Fibroblast of lung (primary cell): Measurements from ENCODE around the gene SHC4. TPM values are rescaled to one million over a fixed set of nuclear protein-coding genes. Genes with fewer than 3 reads are reported as not detected.

Source experiments
- DNase-seq, 2 donors: peaks; one replicate each; pipeline versions ENCODE4 v3.0.0 to v3.0.0-alpha.2; 2010; ENCODE audit warnings: low read depth in 2 of 2
- H2AFZ ChIP-seq: 2 replicates; pipeline ENCODE4 v1.5.1; 2012; ENCODE audit warnings: low read length, control low read depth, inconsistent platforms
- H3K27ac ChIP-seq: 2 replicates; pipeline ENCODE4 v1.5.1; 2011; ENCODE audit warnings: low read length, control low read depth; ENCODE audit not compliant: insufficient read depth
- H3K27me3 ChIP-seq: 2 replicates; pipeline ENCODE4 v1.5.1; 2011; ENCODE audit warnings: mild to moderate bottlenecking, low read length; ENCODE audit not compliant: control insufficient read depth, insufficient read depth
- H3K36me3 ChIP-seq: 2 replicates; pipeline ENCODE4 v1.5.1; 2011; ENCODE audit warnings: low read length; ENCODE audit not compliant: control insufficient read depth, insufficient read depth
- H3K4me1 ChIP-seq: 2 replicates; pipeline ENCODE4 v1.5.1; 2011; ENCODE audit warnings: low read length; ENCODE audit not compliant: control insufficient read depth, insufficient read depth; ENCODE audit errors: extremely low read depth
- H3K4me2 ChIP-seq: 2 replicates; pipeline ENCODE4 v1.5.1; 2011; ENCODE audit warnings: low read length, control low read depth; ENCODE audit not compliant: insufficient read depth; ENCODE audit errors: extremely low read depth
- H3K4me3 ChIP-seq, 4 experiments: fragments of 200-600 bp in 1 of 4; sonication (generic) in 1 of 4; replicated peaks in 1 of 4; 2 replicates each; pipeline ENCODE4 v1.5.1; 2011 to 2016; ENCODE audit warnings: low read length in 4 of 4, low read depth in 3 of 4, mild to moderate bottlenecking in 3 of 4, control low read depth in 2 of 4, inconsistent platforms in 1 of 4, mixed read lengths in 1 of 4; ENCODE audit not compliant: insufficient read depth in 1 of 4; ENCODE audit errors: control extremely low read depth in 1 of 4
- H3K79me2 ChIP-seq: 2 replicates; pipeline ENCODE4 v1.5.1; 2012; ENCODE audit warnings: mild to moderate bottlenecking, low read length, inconsistent platforms; ENCODE audit not compliant: control insufficient read depth, insufficient read depth
- H3K9ac ChIP-seq: 2 replicates; pipeline ENCODE4 v1.5.1; 2011; ENCODE audit warnings: mild to moderate bottlenecking, low read length, control low read depth; ENCODE audit not compliant: insufficient read depth
- H3K9me3 ChIP-seq: 2 replicates; pipeline ENCODE4 v1.5.1; 2012; ENCODE audit warnings: low read depth, low read length; ENCODE audit not compliant: control insufficient read depth, insufficient read depth
- H4K20me1 ChIP-seq: 2 replicates; pipeline ENCODE4 v1.5.1; 2011; ENCODE audit warnings: low read length; ENCODE audit not compliant: control insufficient read depth, insufficient read depth; ENCODE audit errors: extremely low read depth
- EZH2 ChIP-seq: IDR thresholded peaks from 2 replicates; pipeline ENCODE4 v1.5.1; 2012; ENCODE audit warnings: low read length, control low read depth, mild to moderate bottlenecking; ENCODE audit errors: missing control alignments
- polyA plus RNA-seq, 2 donors: library from polyadenylated mRNA; depleted of rRNA in 1 of 2; stranded (reverse) in 1 of 2; unstranded in 1 of 2; fragments of >200 nt; gene quantifications; 2 replicates each; pipeline ENCODE4 v1.2.1, GENCODE V29; 2011 to 2012; ENCODE audit warnings: missing spikeins in 1 of 2
- total RNA-seq: library from RNA; depleted of rRNA; stranded (reverse); fragments of >200 nt; gene quantifications from 2 replicates; pipeline ENCODE4 v1.2.1, GENCODE V29; 2014
- TF ChIP-seq, protein P1 (sequence below), 2 donors: IDR thresholded peaks in 1 of 2; conservative IDR thresholded peaks in 1 of 2; 1 replicate in 1 of 2; 2 replicates in 1 of 2; pipeline ENCODE4 v1.5.1; 2011 to 2012; ENCODE audit warnings: low read length in 2 of 2, control low read depth in 1 of 2, inconsistent platforms in 1 of 2, low read depth in 1 of 2, mild to moderate bottlenecking in 1 of 2

SHC4 gene
- total and polyA plus RNA-seq, 2 donors (not counting 1 experiment from before 2014, with no cell fraction given), result 0.75 to 1.5 TPM

DNA sequence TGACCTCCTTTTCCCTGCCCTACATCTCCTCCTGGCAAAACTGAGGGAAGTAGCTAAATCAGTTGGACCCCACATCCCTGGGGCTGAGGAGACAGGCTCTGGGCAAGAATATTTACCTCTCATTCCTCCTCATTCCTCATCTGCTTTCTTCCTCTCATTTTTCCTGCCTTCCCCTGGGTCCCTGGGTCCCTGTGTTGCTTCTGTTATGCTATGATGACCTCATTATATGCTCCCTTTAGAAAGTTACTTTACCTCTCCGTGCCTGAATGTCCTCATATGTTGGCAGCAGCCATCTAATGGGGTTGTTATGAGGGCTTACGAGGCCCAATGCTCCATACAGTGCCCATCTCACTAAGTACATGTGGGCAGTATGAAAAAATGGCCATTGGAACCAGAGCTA lies 1.2 kb upstream of the SHC4 start:
- Histone ChIP-seq H3K9me3 (no peaks in the 10 kb centered on the region), H3K27ac (no peak overlapping the region), H3K4me2 (no peak overlapping the region), H3K36me3 (no peaks in the 10 kb centered on the region), H2AFZ (no peak overlapping the region), H3K4me3 (no peak overlapping the region), H4K20me1 (no peaks in the 10 kb centered on the region), H3K4me1 (peaks cover 3% of the 10 kb centered on the region), H3K9ac (no peak overlapping the region), H3K79me2 (no peaks in the 10 kb centered on the region), H3K27me3 (no peaks in the 10 kb centered on the region)
- TF ChIP-seq, protein P1, sequence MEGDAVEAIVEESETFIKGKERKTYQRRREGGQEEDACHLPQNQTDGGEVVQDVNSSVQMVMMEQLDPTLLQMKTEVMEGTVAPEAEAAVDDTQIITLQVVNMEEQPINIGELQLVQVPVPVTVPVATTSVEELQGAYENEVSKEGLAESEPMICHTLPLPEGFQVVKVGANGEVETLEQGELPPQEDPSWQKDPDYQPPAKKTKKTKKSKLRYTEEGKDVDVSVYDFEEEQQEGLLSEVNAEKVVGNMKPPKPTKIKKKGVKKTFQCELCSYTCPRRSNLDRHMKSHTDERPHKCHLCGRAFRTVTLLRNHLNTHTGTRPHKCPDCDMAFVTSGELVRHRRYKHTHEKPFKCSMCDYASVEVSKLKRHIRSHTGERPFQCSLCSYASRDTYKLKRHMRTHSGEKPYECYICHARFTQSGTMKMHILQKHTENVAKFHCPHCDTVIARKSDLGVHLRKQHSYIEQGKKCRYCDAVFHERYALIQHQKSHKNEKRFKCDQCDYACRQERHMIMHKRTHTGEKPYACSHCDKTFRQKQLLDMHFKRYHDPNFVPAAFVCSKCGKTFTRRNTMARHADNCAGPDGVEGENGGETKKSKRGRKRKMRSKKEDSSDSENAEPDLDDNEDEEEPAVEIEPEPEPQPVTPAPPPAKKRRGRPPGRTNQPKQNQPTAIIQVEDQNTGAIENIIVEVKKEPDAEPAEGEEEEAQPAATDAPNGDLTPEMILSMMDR (conservative IDR thresholded peaks at IDR 0.05 in 1 of 2, IDR thresholded peaks at IDR 0.05 in 1 of 2; ENCODE audit: low read depth in 1 of 2, low read length in 2 of 2), result no peak
- no peak for TF ChIP-seq EZH2
- DNase-seq, result no peak

DNA sequence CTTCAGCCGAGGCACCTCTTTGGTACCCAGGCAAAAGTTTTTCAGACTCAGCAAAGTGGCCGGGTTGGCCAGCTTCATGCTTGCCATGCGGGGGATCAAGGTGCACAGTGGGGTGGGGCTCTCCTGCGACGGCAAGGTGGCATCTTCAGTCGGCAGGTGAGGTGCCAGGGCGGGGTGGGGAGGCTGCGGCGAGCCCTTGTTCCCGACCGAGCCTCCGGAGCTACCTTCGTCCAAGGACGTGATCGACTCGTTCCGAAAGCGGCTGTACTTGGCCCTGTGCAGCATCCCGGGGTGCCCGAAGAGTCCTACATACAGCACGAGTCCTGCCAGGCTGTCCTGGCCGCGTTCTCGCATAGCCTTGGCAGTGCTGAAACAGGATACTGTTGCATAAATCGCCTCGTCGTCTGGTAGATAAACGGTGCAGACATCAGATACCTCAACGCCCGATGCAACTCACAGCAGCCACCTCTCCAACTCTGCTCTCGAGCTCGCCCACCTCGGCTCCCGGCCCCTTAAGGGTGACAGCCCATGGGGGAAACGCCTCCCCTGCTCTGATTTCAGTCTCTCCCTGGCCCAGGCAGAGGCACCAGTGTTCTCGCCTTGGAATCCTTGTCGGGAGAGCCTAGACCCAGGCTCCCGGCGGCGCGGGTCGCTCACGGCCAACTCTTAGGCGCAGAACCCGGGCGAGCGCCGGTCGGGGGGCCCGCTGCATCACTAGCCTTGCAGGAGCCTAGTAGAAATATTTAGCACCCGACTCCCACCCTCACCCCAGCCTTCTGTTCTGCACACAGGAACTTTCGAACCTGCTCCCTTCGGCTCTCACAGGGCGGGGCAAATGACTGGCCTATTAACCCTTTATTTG lies 826 bp downstream of the SHC4 start:
- no peaks in the 10 kb centered on the region for H4K20me1 ChIP-seq
- H3K4me1 ChIP-seq, result peaks cover 3% of the 10 kb centered on the region
- H3K9me3 ChIP-seq, result no peaks in the 10 kb centered on the region
- DNase-seq, result peak; percentile 49 to 54
- no peaks in the 10 kb centered on the region for H3K36me3 ChIP-seq
- no peaks in the 10 kb centered on the region for H3K27me3 ChIP-seq
- H3K9ac ChIP-seq, result peak overlapping the region; percentile 16
- TF ChIP-seq, protein P1 (conservative IDR thresholded peaks at IDR 0.05 in 1 of 2, IDR thresholded peaks at IDR 0.05 in 1 of 2; ENCODE audit: low read depth in 1 of 2, low read length in 2 of 2), result no peak
- TF ChIP-seq EZH2, result no peak
- H3K27ac ChIP-seq, result peak overlapping the region; percentile 1
- H3K4me3 ChIP-seq, result peak overlapping the region; percentile 36 to 91 (median 55)
- peak overlapping the region; percentile 87 for H2AFZ ChIP-seq
- H3K4me2 ChIP-seq, result peak overlapping the region; percentile 92
- no peaks in the 10 kb centered on the region for H3K79me2 ChIP-seq

DNA sequence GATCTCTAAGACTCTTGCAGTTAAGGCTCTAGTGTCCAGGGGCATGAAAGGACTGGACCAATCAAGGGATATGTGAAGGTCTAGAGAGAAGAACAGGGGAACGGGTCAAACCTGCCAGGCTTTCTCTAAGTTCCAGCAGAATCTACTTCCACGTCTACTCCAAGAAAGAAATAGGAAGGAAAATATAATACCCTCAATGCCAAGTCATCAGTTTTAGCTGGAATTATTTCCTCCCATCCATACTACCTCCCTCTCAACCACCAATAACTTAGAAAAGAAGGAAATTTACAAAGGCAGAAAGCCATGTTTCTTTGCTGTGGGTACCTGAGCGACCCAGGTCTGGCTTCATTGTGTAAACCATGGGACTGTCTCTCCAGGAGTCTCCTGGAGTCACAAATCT lies 7.8 kb downstream of the SHC4 start:
- DNase-seq, result no peak
- Histone ChIP-seq H3K4me3 (no peak overlapping the region), H3K27me3 (no peaks in the 10 kb centered on the region)

More for the DNA sequence above, 7.8 kb downstream of the SHC4 start:
- Histone ChIP-seq H3K4me1 (no peaks in the 10 kb centered on the region), H3K36me3 (no peaks in the 10 kb centered on the region), H3K27ac (no peak overlapping the region), H3K9me3 (no peaks in the 10 kb centered on the region), H4K20me1 (no peaks in the 10 kb centered on the region), H3K79me2 (no peaks in the 10 kb centered on the region), H3K4me2 (no peak overlapping the region), H3K9ac (no peak overlapping the region), H2AFZ (no peak overlapping the region)
- TF ChIP-seq, protein P1 (conservative IDR thresholded peaks at IDR 0.05 in 1 of 2, IDR thresholded peaks at IDR 0.05 in 1 of 2; ENCODE audit: low read depth in 1 of 2, low read length in 2 of 2), result no peak
- no peak for TF ChIP-seq EZH2
